Type B pancreatic cell (in vitro differentiated cells): ENCODE data around the gene CYTH4. TPM values are rescaled to one million over a fixed set of nuclear protein-coding genes. Genes with fewer than 3 reads are reported as not detected.

Source experiments
- DNase-seq: peaks from one replicate; pipeline ENCODE4 v3.0.0; 2021; ENCODE audit warnings: mixed read lengths; ENCODE audit not compliant: unreplicated experiment; ENCODE audit errors: extremely low spot score
- H3K27ac Mint-ChIP-seq: 2 replicates; pipeline ENCODE4 v1.8.0; 2021; ENCODE audit warnings: mild to moderate bottlenecking, mixed read lengths
- H3K27me3 Mint-ChIP-seq: 2 replicates; pipeline ENCODE4 v1.8.0; 2021; ENCODE audit warnings: mixed read lengths
- H3K36me3 Mint-ChIP-seq: 2 replicates; pipeline ENCODE4 v1.8.0; 2021; ENCODE audit warnings: mixed read lengths
- H3K4me1 Mint-ChIP-seq: one replicate; pipeline ENCODE4 v1.8.0; 2021; ENCODE audit warnings: mixed read lengths; ENCODE audit not compliant: unreplicated experiment
- H3K4me3 Mint-ChIP-seq: 2 replicates; pipeline ENCODE4 v1.8.0; 2021; ENCODE audit warnings: mild to moderate bottlenecking, mixed read lengths
- H3K9me3 Mint-ChIP-seq: 2 replicates; pipeline ENCODE4 v1.8.0; 2021; ENCODE audit warnings: mixed read lengths
- total RNA-seq: library from RNA; stranded (reverse); gene quantifications from 2 replicates; pipeline ENCODE4 v1.2.1, GENCODE V29; 2021; ENCODE audit warnings: low replicate concordance
- TF ChIP-seq, protein P1 (sequence below): fragments of 200-600 bp; sonication (generic); conservative IDR thresholded peaks from 2 replicates; pipeline ENCODE4 v1.5.0; 2021; ENCODE audit warnings: antibody characterized with exemption, mild to moderate bottlenecking

The CYTH4 gene
- total RNA-seq, 1 donor from 2014 or later, result not detected

DNA sequence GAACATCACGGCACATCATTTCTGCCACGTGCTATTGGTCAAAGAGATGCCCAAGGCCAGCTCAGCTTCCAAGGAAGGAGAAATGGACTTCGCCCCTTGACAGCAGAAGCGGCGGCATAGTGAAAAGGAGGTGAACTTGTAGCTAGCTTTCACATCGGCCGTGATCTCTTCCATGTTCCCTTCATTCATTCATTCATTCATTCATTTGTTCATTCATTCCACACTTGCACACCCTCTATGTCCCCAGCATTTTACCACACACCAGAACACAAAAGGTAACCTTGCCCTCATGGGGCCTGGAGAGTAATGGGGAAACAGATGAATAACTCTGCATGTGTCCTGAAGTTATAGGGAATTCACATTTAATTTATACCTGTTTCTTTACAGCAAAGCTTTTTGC is 1.1 kb upstream of the CYTH4 start:
- H3K27ac Mint-ChIP-seq, result no peak overlapping the region
- peaks cover 29% of the 10 kb centered on the region for H3K27me3 Mint-ChIP-seq
- TF ChIP-seq, protein P1, sequence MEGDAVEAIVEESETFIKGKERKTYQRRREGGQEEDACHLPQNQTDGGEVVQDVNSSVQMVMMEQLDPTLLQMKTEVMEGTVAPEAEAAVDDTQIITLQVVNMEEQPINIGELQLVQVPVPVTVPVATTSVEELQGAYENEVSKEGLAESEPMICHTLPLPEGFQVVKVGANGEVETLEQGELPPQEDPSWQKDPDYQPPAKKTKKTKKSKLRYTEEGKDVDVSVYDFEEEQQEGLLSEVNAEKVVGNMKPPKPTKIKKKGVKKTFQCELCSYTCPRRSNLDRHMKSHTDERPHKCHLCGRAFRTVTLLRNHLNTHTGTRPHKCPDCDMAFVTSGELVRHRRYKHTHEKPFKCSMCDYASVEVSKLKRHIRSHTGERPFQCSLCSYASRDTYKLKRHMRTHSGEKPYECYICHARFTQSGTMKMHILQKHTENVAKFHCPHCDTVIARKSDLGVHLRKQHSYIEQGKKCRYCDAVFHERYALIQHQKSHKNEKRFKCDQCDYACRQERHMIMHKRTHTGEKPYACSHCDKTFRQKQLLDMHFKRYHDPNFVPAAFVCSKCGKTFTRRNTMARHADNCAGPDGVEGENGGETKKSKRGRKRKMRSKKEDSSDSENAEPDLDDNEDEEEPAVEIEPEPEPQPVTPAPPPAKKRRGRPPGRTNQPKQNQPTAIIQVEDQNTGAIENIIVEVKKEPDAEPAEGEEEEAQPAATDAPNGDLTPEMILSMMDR, result no peak
- H3K9me3 Mint-ChIP-seq, result no peaks in the 10 kb centered on the region
- H3K36me3 Mint-ChIP-seq, result no peaks in the 10 kb centered on the region
- no peak overlapping the region for H3K4me3 Mint-ChIP-seq
- DNase-seq, result no peak
- peaks cover 9% of the 10 kb centered on the region for H3K4me1 Mint-ChIP-seq

DNA sequence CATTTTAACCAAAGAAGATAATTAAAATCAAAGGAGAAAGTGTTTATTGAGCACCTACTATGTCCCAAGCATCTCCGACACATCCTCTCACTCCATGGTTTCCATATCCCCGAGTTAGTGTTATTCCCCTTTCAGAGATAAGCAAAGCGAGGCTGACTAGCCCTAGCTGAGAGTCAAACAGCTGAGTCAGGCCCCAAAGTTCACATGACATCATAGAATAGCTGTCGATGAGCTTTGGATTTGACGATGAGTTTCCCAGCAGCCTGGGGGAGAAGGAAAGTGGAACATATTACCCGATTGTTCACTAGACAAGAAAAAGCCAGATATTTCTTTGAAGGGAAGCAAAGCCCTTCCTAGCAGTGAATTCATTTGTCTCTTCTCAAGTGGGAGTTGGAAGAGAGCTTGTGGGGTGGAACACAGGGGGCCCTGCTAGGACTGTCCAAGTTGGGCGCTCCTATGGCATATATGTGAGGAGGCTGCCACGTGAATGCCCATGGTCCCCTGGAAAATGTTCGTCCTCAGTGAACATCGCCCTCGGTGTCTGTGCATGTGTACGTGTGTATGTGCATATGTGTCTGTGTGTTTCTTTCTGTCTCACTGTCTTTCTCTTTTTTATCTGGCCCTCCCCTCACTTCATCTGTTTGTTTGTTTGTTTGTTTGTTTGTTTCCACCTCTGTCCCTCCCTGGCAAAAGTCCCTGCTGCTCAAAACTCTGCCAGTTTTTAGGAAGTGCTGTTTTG is 493 bp upstream of the CYTH4 start:
- H3K36me3 Mint-ChIP-seq, result no peaks in the 10 kb centered on the region
- H3K9me3 Mint-ChIP-seq, result no peaks in the 10 kb centered on the region
- peaks cover 9% of the 10 kb centered on the region for H3K4me1 Mint-ChIP-seq
- no peak overlapping the region for H3K4me3 Mint-ChIP-seq
- H3K27ac Mint-ChIP-seq, result no peak overlapping the region
- TF ChIP-seq, protein P1, result no peak
- H3K27me3 Mint-ChIP-seq, result peaks cover 35% of the 10 kb centered on the region
- DNase-seq, result no peak

DNA sequence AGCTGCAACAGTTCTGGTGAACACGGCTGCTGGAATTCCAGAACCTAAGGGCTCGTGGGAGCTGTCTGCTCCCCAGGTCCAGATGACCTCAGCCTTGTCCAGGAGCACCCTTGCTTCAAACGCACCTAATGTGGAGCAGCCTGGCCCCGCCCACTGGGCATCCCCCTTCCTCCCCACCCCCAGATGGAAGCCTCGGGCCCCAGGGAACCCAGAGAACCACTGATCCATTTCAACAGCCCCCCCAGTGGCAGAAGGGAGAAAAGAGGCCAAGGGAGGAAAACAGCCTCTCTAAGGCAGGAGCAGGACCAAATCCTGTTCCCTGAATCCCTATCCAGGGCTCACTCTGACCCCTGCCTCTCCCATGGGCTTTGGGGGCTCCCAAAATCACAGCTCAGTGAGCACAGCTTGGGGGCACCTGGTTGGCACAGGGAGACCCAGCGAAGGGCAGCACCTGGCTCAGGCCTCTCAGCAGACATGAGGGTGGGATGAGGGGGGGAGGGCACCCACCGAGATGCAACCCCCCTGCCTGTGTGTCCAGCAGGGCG is 1.2 kb downstream of the CYTH4 start:
- peaks cover 43% of the 10 kb centered on the region for H3K27me3 Mint-ChIP-seq

DNA sequence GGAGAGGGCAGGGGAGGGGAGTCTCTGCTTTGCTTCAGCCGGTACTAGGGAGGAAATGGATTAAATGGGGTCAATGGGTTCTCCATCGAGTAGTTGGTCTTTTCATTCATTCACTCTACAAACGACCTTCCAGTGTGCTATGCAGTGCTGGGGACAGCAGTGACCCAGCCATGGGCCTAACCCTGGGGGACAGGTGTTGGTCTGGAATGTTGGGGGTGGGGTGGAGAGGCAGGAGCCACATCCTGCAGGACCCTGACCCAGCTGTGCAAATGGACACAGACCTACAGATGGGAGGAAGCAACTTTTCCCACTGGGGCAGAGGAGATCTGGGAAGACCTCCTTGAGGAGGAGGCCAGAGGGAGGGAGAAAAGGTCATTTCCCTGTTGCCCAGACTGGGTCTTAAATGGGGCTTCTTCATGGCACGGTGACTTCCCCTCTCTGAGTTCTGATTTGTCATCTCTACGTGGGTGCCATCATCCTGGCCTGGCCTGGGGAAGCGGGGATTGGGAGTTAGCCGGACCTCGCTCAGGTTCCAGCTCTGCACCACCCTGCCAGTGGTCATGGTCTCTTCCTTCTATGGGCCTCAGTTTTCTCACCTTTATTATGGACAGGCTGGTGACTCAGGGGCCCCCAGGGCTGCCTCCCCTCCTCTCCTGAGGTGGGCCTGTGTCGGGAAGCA is 2.0 kb downstream of the CYTH4 start:
- DNase-seq, result no peak
- H3K9me3 Mint-ChIP-seq, result no peaks in the 10 kb centered on the region
- TF ChIP-seq, protein P1, result no peak
- H3K27ac Mint-ChIP-seq, result no peak overlapping the region
- no peaks in the 10 kb centered on the region for H3K36me3 Mint-ChIP-seq
- no peak overlapping the region for H3K4me3 Mint-ChIP-seq
- peaks cover 40% of the 10 kb centered on the region for H3K27me3 Mint-ChIP-seq
- H3K4me1 Mint-ChIP-seq, result peaks cover 5% of the 10 kb centered on the region

More for the DNA sequence above, 1.2 kb downstream of the CYTH4 start:
- TF ChIP-seq, protein P1, result no peak
- no peak overlapping the region for H3K27ac Mint-ChIP-seq
- H3K36me3 Mint-ChIP-seq, result no peaks in the 10 kb centered on the region
- peaks cover 6% of the 10 kb centered on the region for H3K4me1 Mint-ChIP-seq
- H3K4me3 Mint-ChIP-seq, result no peak overlapping the region
- no peak for DNase-seq
- no peaks in the 10 kb centered on the region for H3K9me3 Mint-ChIP-seq

DNA sequence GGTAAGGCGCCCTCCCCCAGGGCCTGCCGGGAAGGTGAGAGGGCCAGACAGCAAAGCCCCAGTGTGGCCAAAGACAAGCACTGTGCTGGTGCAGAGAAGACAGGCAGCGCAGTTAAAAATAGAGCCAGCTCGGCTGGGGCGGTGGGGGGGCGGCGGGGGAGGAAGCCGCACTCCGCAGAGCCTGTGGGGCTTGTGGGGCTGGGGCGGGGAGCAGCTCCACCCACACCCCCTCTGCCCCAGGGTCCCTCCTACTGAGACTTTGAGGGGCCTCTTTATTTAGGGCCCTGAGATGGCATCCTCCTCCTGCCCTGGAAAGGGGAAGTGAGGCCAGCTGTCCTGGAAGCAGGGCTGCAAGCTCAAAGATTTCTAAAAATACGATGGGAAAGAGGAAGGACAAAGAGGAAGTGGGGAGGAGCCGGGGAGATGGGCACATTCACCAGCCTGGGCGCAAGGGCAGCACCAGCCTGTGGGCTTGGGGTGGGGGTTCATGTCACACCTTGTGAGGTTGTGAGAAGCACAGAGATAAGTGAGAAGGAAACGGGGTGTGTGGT is 2.6 kb downstream of the CYTH4 start:
- H3K36me3 Mint-ChIP-seq, result no peaks in the 10 kb centered on the region
- TF ChIP-seq, protein P1, result no peak
- H3K4me1 Mint-ChIP-seq, result peaks cover 5% of the 10 kb centered on the region
- H3K27ac Mint-ChIP-seq, result no peak overlapping the region
- H3K9me3 Mint-ChIP-seq, result no peaks in the 10 kb centered on the region
- DNase-seq, result no peak
- H3K27me3 Mint-ChIP-seq, result peaks cover 38% of the 10 kb centered on the region
- H3K4me3 Mint-ChIP-seq, result no peak overlapping the region
